Smooth muscle cell (in vitro differentiated cells): ENCODE data around the gene FIBIN. TPM values are rescaled to one million over a fixed set of nuclear protein-coding genes. Genes with fewer than 3 reads are reported as not detected.

Source experiments
- DNase-seq: peaks from one replicate; lab custom pipeline; 2025; ENCODE audit not compliant: unreplicated experiment; lab: John Stamatoyannopoulos, UW
- H2AFZ ChIP-seq: fragments of 200-600 bp; sonication (generic); 2 replicates; pipeline ENCODE4 v1.6.0; 2016; ENCODE audit warnings: antibody characterized with exemption, low read depth, mild to moderate bottlenecking
- H3F3A ChIP-seq: fragments of 200-600 bp; sonication (generic); 2 replicates; pipeline ENCODE4 v1.6.0; 2017; ENCODE audit warnings: antibody characterized with exemption, low read depth
- H3K27ac ChIP-seq: fragments of 200-600 bp; sonication (generic); 2 replicates; pipeline ENCODE4 v1.5.1; 2016; ENCODE audit warnings: low read depth, mild to moderate bottlenecking
- H3K27me3 ChIP-seq: fragments of 200-600 bp; sonication (generic); 2 replicates; pipeline ENCODE4 v1.6.1; 2016; ENCODE audit warnings: low read depth, mild to moderate bottlenecking
- H3K36me3 ChIP-seq: fragments of 200-600 bp; sonication (generic); 2 replicates; pipeline ENCODE4 v1.5.1; 2016; ENCODE audit warnings: low read depth
- H3K4me1 ChIP-seq: fragments of 200-600 bp; sonication (generic); 2 replicates; pipeline ENCODE4 v1.5.1; 2016; ENCODE audit warnings: low read depth
- H3K4me2 ChIP-seq: fragments of 200-600 bp; sonication (generic); 2 replicates; pipeline ENCODE4 v1.6.0; 2016; ENCODE audit warnings: mild to moderate bottlenecking
- H3K4me3 ChIP-seq: fragments of 200-600 bp; sonication (generic); 2 replicates; pipeline ENCODE4 v1.5.1; 2016; ENCODE audit warnings: mild to moderate bottlenecking
- H3K79me2 ChIP-seq: fragments of 200-600 bp; sonication (generic); 2 replicates; pipeline ENCODE4 v1.6.0; 2016; ENCODE audit warnings: low read depth, mild to moderate bottlenecking
- H3K9ac ChIP-seq: fragments of 200-600 bp; sonication (generic); 2 replicates; pipeline ENCODE4 v1.6.0; 2016; ENCODE audit warnings: low read depth
- H3K9me3 ChIP-seq: fragments of 200-600 bp; sonication (generic); replicated peaks from 2 replicates; pipeline ENCODE4 v1.5.1; 2016; ENCODE audit warnings: low read depth
- H4K20me1 ChIP-seq: fragments of 200-600 bp; sonication (generic); 2 replicates; pipeline ENCODE4 v1.6.0; 2016; ENCODE audit warnings: low read depth
- CTCF ChIP-seq: fragments of 200-600 bp; sonication (generic); IDR thresholded peaks from 2 replicates; pipeline ENCODE4 v1.5.1; 2017; ENCODE audit warnings: borderline replicate concordance, mild to moderate bottlenecking, antibody characterized with exemption; ENCODE audit not compliant: insufficient read depth, poor library complexity, severe bottlenecking
- WGBS: methylation state at CpG from one replicate; pipeline ENCODE4 v1.1.7; 2016; ENCODE audit warnings: low lambda C conversion rate; 5-methylcytosine and 5-hydroxymethylcytosine counted together
- polyA plus RNA-seq: library from polyadenylated mRNA; unstranded; fragments of >200 nt; fragmentation: Nextera tagmentation; extraction: Ambion mirVana; gene quantifications from 2 replicates; pipeline ENCODE4 v1.2.1, GENCODE V29; 2016
- total RNA-seq: library from RNA; depleted of rRNA; stranded (reverse); fragments of >200 nt; gene quantifications from 2 replicates; pipeline ENCODE4 v1.2.3, GENCODE V29; 2014

FIBIN gene
- total and polyA plus RNA-seq, 2 experiments from 2014 or later = 24.7 to 40.7 TPM

DNA sequence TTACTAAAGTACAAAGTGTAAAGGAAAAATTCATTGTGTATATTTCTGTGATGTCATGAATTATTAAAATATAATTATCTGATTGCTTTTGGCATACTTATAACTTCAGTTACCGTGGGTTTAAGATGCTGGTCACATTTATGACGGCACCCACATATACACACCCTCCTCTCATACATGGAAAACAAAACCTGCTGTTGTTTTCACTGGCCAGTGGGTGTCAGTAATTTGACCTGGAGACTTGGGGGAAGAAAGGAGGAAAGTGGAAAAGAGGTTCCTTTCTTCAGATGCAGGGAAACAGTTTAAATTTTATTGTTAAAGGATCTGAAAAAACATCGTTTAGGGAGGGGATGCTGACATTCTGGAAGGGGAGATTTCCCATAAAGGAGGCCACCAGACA is 46.0 kb downstream of the FIBIN start:
- no peaks in the 10 kb centered on the region for H3K36me3 ChIP-seq
- H3F3A ChIP-seq = peaks cover 4% of the 10 kb centered on the region
- H3K4me2 ChIP-seq = no peak overlapping the region
- H3K4me3 ChIP-seq = no peak overlapping the region
- H3K27me3 ChIP-seq = no peaks in the 10 kb centered on the region
- H3K79me2 ChIP-seq = no peaks in the 10 kb centered on the region
- peak overlapping the region; percentile 16 for H3K27ac ChIP-seq
- no peak for TF ChIP-seq CTCF
- DNase-seq = no peak
- no peak overlapping the region for H2AFZ ChIP-seq
- WGBS = 74% methylated on average over 3 of the region's 3 CpGs
- peaks cover 9% of the 10 kb centered on the region for H3K9me3 ChIP-seq
- H4K20me1 ChIP-seq = no peaks in the 10 kb centered on the region
- H3K9ac ChIP-seq = no peak overlapping the region
- H3K4me1 ChIP-seq = peaks cover 12% of the 10 kb centered on the region

DNA sequence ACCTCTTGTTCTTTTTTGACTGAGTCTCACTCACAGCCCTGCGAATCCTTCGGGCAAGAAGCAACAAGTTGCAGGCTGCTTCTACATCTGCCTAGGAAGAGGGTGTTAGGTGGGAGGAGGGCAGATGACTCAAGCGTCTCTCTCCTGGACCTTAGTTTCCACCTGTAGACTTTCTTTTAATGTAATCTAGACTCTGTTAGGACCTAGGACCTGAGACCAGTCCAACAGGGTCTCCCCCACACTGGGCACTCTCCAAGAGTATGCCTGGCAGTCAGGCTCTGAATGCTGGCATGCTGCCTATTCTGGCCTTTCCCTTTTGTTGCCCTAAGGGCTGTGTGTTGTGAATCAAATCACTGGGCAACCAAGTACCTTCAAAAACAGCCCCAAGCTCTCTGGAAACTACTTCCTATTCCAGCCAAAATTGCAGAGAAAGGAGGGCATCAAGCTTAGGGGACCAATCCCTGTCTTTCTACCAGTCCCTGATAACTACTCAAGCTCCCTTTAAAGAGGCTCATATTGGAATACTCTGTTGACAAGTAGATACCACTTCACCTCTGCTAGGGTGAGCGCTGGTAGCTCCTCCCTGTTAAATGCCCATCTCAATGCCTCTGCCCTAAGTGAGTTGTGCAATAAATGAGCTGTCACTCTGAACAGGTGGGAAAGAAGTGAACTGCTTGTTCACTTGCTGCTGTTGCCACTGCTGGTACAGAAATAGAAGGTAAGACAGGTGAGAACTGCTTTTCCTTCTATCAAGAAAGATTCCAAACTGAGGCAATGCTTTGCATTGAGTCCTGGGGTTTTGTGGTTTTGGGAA is 46.6 kb downstream of the FIBIN start, which contains the start of gene BBOX1:
Gene BBOX1, plus strand, starts transcription at position 514 of the 814 bp plus-strand sequence. CDS start 14,616 bp downstream, outside the sequence.
- no peak for DNase-seq
- Histone ChIP-seq H3K4me1 (peaks cover 12% of the 10 kb centered on the region), H3K4me3 (no peak within 1 kb of the TSS), H3F3A (peaks cover 4% of the 10 kb centered on the region), H3K9me3 (peaks cover 9% of the 10 kb centered on the region), H3K27me3 (no peaks in the 10 kb centered on the region), H3K79me2 (no peaks in the 10 kb centered on the region), H3K4me2 (peak within 1 kb of the TSS; percentile 39), H3K36me3 (no peaks in the 10 kb centered on the region), H4K20me1 (no peaks in the 10 kb centered on the region), H3K27ac (peak within 1 kb of the TSS; percentile 16), H3K9ac (no peak within 1 kb of the TSS), H2AFZ (no peak within 1 kb of the TSS)
- TF ChIP-seq CTCF = no peak
- WGBS = 59% methylated on average over 4 of the region's 4 CpGs

- H3K9me3 ChIP-seq = peaks cover 9% of the 10 kb centered on the region
- H3F3A ChIP-seq = peaks cover 4% of the 10 kb centered on the region
- no peak overlapping the region for H3K27ac ChIP-seq
- no peak overlapping the region for H3K9ac ChIP-seq
- 46% methylated on average over 2 of the region's 2 CpGs for WGBS
- TF ChIP-seq CTCF = no peak
- H3K79me2 ChIP-seq = no peaks in the 10 kb centered on the region
- H3K4me1 ChIP-seq = peaks cover 12% of the 10 kb centered on the region
- H2AFZ ChIP-seq = no peak overlapping the region
- H4K20me1 ChIP-seq = no peaks in the 10 kb centered on the region
- no peak overlapping the region for H3K4me3 ChIP-seq
- no peaks in the 10 kb centered on the region for H3K27me3 ChIP-seq
- DNase-seq = no peak
- no peaks in the 10 kb centered on the region for H3K36me3 ChIP-seq
- peak overlapping the region; percentile 39 for H3K4me2 ChIP-seq
Observed at GRCh38 chr11:27041141-27041899, 47.4 kb downstream of the FIBIN start.

Other genes with a start within 250 kb of the FIBIN start
- 0.09 and 0.22 TPM in 2 replicates for gene BBOX1, start 46.7 kb downstream of the FIBIN start, total RNA-seq
- gene BBOX1, start 46.7 kb downstream of the FIBIN start, polyA plus RNA-seq = 0.53 and 0.67 TPM in 2 replicates